HTR-8/SVneo (cell line): ENCODE measurements around the gene METTL21A.

Source experiments
- DNase-seq: peaks from one replicate; pipeline ENCODE4 v3.0.0; 2011; ENCODE audit warnings: low spot score, mixed read lengths; ENCODE audit not compliant: insufficient read length
- FAIRE-seq: peaks from 2 replicates; lab custom pipeline; 2011; peaks lifted over from hg19 to GRCh38; lab: Jason Lieb, UNC

The METTL21A gene

GRCh38 chr2:207624185-207625013, 795 bp downstream of the METTL21A start:
- DNase-seq (peak; percentile 34), FAIRE-seq (no peak)

DNA sequence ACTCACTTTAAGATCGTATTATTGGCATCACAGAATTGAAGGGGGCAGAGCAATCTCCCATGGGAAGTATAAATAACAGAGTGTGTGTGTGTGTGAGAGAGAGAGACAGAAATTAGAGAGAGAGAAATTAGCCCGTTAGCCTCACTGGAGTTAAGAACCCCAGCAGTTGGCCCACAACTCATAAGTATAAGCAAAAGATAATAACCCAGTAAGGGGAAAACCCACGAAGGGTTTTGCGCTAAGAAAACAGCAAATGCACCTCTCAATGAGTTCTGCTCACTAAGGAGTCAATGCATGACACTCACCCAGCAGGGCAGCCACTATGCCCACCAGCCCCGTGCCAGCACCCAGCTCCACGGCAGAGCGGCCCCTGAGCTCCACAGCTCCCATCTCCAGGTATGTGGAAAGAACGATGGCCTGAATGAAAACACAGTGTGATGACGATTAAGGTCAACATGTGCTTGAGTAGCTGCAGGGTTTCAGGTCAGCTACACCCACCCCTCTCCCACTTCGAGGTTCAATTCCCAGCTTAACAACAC, 3.6 kb downstream of the METTL21A start:
- FAIRE-seq = no peak
- DNase-seq = no peak

- DNase-seq = no peak
- no peak for FAIRE-seq
Measured at GRCh38 chr2:207619764-207620203, 5.4 kb downstream of the METTL21A start.

- DNase-seq (peak; percentile 69), FAIRE-seq (peak; percentile 38)
Measured at GRCh38 chr2:207617011-207617671, 8.1 kb downstream of the METTL21A start.

DNA sequence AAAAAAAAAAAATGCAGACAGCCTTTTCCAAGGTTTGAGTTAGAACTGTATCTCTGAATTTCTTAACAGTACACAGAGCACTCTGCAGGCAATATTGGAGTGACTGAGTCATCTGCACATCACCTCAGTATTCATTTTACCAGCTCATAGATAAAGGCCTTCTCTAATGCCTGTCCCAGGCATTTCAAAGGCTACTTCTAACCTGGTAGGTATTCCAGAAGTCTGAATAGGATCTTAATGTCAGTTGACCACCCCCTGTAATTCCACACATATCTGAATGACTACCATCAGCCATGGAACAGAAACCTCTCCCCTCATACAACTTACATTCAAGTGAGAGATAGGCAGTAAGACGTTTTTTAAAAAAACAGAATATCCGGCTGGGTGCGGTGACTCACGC, 9.0 kb downstream of the METTL21A start:
- DNase-seq = peak; percentile 22
- FAIRE-seq = peak; percentile 38

- no peak for FAIRE-seq
- DNase-seq = no peak
Measured at GRCh38 chr2:207614824-207615223, 10.4 kb downstream of the METTL21A start.

DNA sequence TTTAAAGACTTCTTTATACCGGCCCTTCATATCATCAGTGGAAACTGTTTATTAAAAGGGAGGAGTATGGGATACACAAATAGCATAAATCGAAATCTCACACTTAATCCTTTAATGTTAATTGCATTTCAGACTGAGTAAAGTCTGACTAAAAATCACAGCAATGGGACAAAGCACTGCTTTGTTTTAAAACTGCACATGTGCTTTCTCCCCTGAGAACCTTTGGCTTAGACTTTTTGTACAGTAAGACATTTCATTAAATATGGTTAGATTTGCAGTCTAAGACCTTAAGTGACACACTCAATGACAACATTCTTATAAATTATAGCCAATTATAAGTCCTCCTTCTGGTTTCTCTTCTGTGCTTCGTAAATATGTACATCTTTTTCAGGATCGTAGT, 12.5 kb downstream of the METTL21A start:
- FAIRE-seq = no peak
- DNase-seq = no peak

- FAIRE-seq (no peak), DNase-seq (no peak)
Measured at GRCh38 chr2:207606829-207607228, 18.4 kb downstream of the METTL21A start.

GRCh38 chr2:207606399-207606798, 18.8 kb downstream of the METTL21A start:
- DNase-seq (no peak), FAIRE-seq (no peak)

DNA sequence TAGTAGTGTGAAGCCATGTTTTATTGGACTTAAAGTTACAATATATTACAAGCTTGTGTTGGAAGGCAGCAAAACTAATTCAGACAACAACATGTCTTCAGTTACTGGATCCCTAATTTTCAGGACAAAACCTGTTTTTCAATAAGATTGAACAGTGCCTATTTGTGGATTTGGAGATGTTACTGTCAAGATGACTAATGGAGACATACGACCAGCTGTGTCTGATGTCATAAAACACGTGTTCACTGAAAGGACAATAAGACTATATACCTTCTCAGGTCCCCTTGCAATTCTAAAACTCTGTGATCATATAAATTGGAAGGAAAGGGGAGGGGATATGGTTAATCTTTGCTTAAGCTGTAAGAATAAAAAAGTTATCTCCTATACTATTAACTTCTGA, 21.7 kb downstream of the METTL21A start:
- no peak for FAIRE-seq

GRCh38 chr2:207601774-207602173, 23.4 kb downstream of the METTL21A start:
- FAIRE-seq = no peak
- DNase-seq = no peak

More for the DNA sequence above, 21.7 kb downstream of the METTL21A start:
- no peak for DNase-seq

DNA sequence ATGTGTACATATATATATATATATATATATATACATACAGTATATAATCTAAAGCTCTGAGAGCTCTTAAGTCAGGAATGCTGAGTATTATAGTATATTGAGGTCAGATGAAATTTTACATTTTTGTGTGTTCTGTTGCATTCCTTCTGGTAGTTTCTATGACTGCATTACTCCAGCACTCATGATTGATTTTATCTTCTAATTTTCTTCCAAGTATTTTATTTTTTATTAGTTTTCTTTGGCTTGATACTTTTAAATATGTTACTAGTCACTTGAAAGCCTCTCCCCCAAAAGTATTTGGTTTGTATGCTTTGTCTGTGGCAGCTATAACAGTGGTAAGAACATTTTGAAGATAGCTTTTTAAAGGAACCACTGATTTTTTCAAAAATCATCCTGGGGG, 25.0 kb downstream of the METTL21A start:
- no peak for FAIRE-seq
- DNase-seq = no peak

GRCh38 chr2:207599636-207600035, 25.6 kb downstream of the METTL21A start:
- no peak for DNase-seq
- FAIRE-seq = no peak

- FAIRE-seq = no peak
- no peak for DNase-seq
Measured at GRCh38 chr2:207594731-207595130, 30.5 kb downstream of the METTL21A start.

DNA sequence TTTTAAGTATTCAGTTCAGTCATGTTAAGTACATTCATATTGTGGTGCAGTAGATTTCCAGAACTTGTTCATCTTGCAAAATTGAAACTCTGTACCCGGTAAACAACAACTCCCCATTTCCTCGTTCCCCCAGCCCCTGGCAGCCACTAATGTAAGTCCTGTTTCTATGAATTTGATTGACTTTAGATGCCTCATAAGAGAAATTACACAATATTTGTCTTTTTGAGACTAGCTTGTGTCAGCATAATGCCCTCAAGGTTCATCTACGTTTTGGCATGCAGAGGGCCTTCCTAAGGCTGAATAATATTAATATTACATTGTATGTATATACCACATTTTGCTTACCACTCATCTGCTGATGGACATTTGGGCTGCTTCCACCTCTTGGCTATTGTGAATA, 30.9 kb downstream of the METTL21A start:
- FAIRE-seq = no peak
- no peak for DNase-seq

- FAIRE-seq (no peak), DNase-seq (no peak)
Measured at GRCh38 chr2:207593277-207593676, 31.9 kb downstream of the METTL21A start.

DNA sequence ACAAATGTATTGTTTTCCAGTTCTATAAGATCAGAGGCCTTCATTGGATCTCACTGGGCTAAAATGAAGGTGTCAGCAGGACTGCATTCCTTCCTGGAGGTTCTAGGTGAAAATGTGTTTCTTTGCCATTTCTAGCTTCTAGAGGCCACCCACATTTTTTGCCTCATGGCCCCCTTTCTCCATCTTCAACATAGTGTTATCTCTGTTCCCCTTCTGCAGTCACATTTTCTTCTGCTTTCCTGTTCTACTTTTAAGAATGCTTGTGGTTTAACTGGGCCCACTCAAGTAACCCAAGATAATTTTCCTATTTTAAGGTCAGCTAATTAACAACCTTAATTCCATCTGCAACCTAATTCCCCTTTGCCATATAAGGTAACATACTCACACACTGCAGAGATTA, 36.1 kb downstream of the METTL21A start:
- FAIRE-seq (no peak), DNase-seq (no peak)

DNA sequence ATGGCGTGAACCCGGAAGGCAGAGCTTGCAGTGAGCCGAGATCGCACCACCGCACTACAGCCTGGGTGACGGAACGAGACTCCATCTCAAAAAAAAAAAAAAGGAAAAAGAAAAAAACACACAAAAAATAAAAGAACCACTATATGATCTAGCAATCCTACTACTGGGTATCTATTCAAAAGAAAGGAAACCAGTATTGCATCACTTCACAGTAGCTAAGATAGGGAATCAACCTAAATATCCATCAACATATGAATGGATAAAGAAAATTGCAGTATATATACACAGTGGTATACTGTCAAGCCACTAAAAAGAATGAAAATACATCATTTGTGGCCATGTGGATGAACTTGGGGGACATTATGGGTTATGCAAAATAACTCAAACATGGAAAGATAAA, 37.9 kb downstream of the METTL21A start:
- DNase-seq (no peak), FAIRE-seq (no peak)

DNA sequence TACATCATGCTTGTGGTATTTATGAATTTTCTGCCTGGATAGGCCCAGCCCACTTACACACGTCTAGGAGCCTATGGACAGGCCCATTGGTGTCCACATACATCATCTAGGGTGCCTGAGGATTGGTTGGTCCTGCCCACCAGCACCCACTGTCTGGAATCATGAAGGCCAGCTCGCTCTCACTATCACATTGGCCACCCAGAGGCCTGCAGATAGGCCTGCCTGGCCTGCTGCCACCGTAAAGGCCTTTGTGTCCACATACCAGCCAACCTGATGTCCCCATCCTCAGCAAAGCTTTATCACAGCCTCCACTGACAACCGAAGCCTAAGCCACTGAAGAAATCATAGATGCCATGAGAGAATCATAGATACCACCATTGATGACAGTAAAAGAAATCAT, 40.2 kb downstream of the METTL21A start:
- FAIRE-seq (no peak), DNase-seq (no peak)

DNA sequence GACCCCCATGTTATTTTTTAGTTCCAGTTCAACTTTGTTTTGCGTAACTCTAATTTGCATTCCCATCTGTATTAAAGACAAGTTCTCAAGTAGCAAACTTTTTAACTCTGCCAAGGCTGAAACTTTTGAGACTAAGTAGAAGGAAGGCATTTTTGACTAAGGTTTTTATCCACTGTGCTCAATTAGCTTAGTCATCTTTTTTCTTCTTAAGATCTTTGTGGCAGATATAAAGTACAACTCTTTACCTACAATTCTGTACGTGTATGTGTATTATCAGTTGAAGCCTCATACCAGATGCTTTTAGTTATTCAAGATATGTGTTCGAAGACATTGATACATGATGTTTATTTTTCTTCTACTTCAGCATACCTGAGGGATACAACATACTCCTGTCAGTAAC, 53.8 kb downstream of the METTL21A start:
- FAIRE-seq = no peak
- no peak for DNase-seq

GRCh38 chr2:207567671-207568070, 57.5 kb downstream of the METTL21A start:
- FAIRE-seq (no peak), DNase-seq (no peak)
